OCI-LY7 (cell line): Measurements from ENCODE around the gene L3MBTL3.

Source experiments
- CTCF ChIP-seq: fragments of 200-600 bp; sonication (generic); conservative IDR thresholded peaks from 2 replicates; pipeline ENCODE4 v1.5.1; 2014; ENCODE audit warnings: mild to moderate bottlenecking, antibody characterized with exemption, low read length, moderate library complexity, mixed read lengths
- EZH2phosphoT487 ChIP-seq: fragments of 200-600 bp; sonication (generic); IDR thresholded peaks from 2 replicates; pipeline ENCODE4 v1.6.1; 2018; ENCODE audit warnings: low read depth, borderline replicate concordance, mild to moderate bottlenecking, mixed run types, antibody characterized with exemption, low read length, moderate library complexity, mixed read lengths

GRCh38 chr6:130189531-130190397, 171.4 kb downstream of the L3MBTL3 start:
- TF ChIP-seq CTCF (no peak), EZH2phosphoT487 (no peak)
